OCI-LY3 (cell line): ENCODE measurements around the gene QARS1.

Experiments
- H2AFZ ChIP-seq: fragments of 200-600, 300-600 bp; shearing (Covaris generic); 2 replicates; pipeline ENCODE4 v1.6.0; 2014; ENCODE audit warnings: antibody characterized with exemption, low read depth, low read length
- H3K27ac ChIP-seq: fragments of 200-600, 300-600 bp; sonication (generic); 2 replicates; pipeline ENCODE4 v1.5.1; 2014; ENCODE audit warnings: mild to moderate bottlenecking, low read length, moderate library complexity, mixed read lengths
- H3K27me3 ChIP-seq: fragments of 200-600, 300-600 bp; sonication (generic); 2 replicates; pipeline ENCODE4 v1.6.1; 2014; ENCODE audit warnings: low read depth, low read length, mixed read lengths
- H3K36me3 ChIP-seq: fragments of 200-600, 300-600 bp; sonication (generic); replicated peaks from 2 replicates; pipeline ENCODE3; 2014; ENCODE audit warnings: low read depth, low read length, mixed read lengths
- H3K4me1 ChIP-seq: fragments of 300-600, 200-600 bp; sonication (generic); 2 replicates; pipeline ENCODE4 v1.6.1; 2014; ENCODE audit warnings: low read length, mixed read lengths
- H3K4me2 ChIP-seq: fragments of 200-600, 300-600 bp; sonication (generic); 2 replicates; pipeline ENCODE4 v1.6.1; 2014; ENCODE audit warnings: low read length, mixed read lengths
- H3K4me3 ChIP-seq: fragments of 300-600, 200-600 bp; sonication (generic); 2 replicates; pipeline ENCODE4 v1.5.1; 2014; ENCODE audit warnings: antibody characterized with exemption, mild to moderate bottlenecking, low read length, moderate library complexity
- H3K79me2 ChIP-seq: fragments of 300-600, 200-600 bp; shearing (Covaris generic); 2 replicates; pipeline ENCODE4 v1.6.1; 2014; ENCODE audit warnings: mild to moderate bottlenecking, low read length, mixed read lengths
- H3K9ac ChIP-seq: fragments of 300-600, 200-600 bp; shearing (Covaris generic); 2 replicates; pipeline ENCODE4 v1.6.0; 2014; ENCODE audit warnings: mild to moderate bottlenecking, low read length, moderate library complexity
- H3K9me3 ChIP-seq: fragments of 200-600, 300-600 bp; shearing (Covaris generic); 2 replicates; pipeline ENCODE4 v1.6.1; 2014; ENCODE audit warnings: low read length, mixed read lengths; ENCODE audit not compliant: insufficient read depth
- H4K20me1 ChIP-seq: fragments of 200-600, 300-600 bp; sonication (generic); 2 replicates; pipeline ENCODE4 v1.6.1; 2016; ENCODE audit warnings: low read length, mixed read lengths; ENCODE audit not compliant: insufficient read depth
- EZH2phosphoT487 ChIP-seq: fragments of 200-600 bp; shearing (Covaris generic); IDR thresholded peaks from 2 replicates; pipeline ENCODE4 v1.6.1; 2018; ENCODE audit warnings: antibody characterized with exemption, mixed run types, low read depth
- TF ChIP-seq, protein P1 (sequence below): fragments of 200-600, 300-600 bp; sonication (generic); IDR thresholded peaks from 2 replicates; pipeline ENCODE4 v1.5.1; 2014; ENCODE audit warnings: antibody characterized with exemption, low read length, low read depth

QARS1 gene

DNA sequence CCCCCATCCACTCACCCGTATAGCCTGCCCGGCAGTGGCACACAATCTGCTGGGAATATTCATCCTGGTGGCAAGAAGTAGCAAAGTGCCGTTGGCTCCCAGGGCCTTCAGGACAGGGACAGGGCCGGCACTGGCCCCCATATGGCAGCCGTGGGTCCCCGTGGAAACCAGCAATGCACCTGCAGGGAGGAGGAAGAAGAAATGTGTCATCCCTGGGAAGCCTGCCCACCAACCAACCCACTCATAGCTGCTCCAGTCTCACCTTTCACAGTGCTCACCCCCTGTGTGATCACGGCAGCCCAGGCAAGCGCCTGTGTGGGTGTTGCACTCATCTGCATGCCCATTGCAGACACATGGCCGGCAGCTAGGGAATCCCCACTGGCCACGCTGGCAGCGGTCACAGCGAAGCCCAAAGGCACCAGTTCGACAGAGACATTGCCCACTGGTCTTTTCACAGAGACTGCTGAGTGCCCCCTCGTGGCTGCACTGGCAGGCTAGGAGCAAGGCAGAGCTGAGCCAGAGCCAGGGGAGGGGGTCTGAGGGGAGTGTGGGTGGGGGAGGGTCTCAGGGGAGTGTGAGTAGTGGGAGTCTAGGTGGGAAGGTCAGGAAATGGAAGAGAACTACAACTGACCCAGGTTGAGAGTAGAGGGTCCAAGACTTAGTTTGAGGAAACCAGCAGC, 20.6 kb upstream of the QARS1 start:
- no peak for TF ChIP-seq EZH2phosphoT487
- TF ChIP-seq, protein P1, sequence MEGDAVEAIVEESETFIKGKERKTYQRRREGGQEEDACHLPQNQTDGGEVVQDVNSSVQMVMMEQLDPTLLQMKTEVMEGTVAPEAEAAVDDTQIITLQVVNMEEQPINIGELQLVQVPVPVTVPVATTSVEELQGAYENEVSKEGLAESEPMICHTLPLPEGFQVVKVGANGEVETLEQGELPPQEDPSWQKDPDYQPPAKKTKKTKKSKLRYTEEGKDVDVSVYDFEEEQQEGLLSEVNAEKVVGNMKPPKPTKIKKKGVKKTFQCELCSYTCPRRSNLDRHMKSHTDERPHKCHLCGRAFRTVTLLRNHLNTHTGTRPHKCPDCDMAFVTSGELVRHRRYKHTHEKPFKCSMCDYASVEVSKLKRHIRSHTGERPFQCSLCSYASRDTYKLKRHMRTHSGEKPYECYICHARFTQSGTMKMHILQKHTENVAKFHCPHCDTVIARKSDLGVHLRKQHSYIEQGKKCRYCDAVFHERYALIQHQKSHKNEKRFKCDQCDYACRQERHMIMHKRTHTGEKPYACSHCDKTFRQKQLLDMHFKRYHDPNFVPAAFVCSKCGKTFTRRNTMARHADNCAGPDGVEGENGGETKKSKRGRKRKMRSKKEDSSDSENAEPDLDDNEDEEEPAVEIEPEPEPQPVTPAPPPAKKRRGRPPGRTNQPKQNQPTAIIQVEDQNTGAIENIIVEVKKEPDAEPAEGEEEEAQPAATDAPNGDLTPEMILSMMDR, result peak; percentile 46
- no peak overlapping the region for H3K27ac ChIP-seq
- peak overlapping the region; percentile 44; the same call in 1 of the 2 replicates for H2AFZ ChIP-seq
- no peak overlapping the region for H3K4me2 ChIP-seq
- H3K9ac ChIP-seq, result no peak overlapping the region
- no peaks in the 10 kb centered on the region for H4K20me1 ChIP-seq
- peaks cover 4% of the 10 kb centered on the region for H3K79me2 ChIP-seq
- H3K4me1 ChIP-seq, result peaks cover 7% of the 10 kb centered on the region
- no peak overlapping the region for H3K4me3 ChIP-seq
- no peaks in the 10 kb centered on the region for H3K9me3 ChIP-seq
- H3K27me3 ChIP-seq, result no peaks in the 10 kb centered on the region
- H3K36me3 ChIP-seq, result no peaks in the 10 kb centered on the region

DNA sequence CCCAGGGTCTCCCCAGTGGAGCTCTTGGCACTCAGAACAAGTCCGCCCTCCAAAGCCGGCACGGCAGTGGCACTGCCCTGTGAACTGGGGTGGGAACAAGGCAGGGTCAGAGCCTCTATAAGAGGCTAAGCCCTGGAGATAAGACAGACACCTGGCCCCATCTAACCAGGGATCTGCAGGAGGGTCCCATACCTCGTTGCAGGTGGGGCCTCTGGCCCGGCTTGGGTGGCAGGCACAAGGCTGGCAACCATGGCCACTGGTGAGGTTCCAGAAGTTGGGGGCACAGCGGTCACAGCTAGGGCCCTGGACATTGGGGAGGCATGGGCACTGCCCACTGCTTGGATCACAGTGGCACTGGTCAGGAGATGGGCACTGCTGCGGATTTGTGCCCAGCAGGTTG, 19.6 kb upstream of the QARS1 start:
- H3K27me3 ChIP-seq, result no peaks in the 10 kb centered on the region
- H4K20me1 ChIP-seq, result no peaks in the 10 kb centered on the region
- no peak overlapping the region for H3K4me3 ChIP-seq
- no peak overlapping the region for H3K9ac ChIP-seq
- no peaks in the 10 kb centered on the region for H3K9me3 ChIP-seq
- H3K4me2 ChIP-seq, result no peak overlapping the region
- no peak overlapping the region for H2AFZ ChIP-seq
- H3K4me1 ChIP-seq, result peaks cover 15% of the 10 kb centered on the region
- no peaks in the 10 kb centered on the region for H3K36me3 ChIP-seq
- TF ChIP-seq, protein P1, result no peak
- TF ChIP-seq EZH2phosphoT487, result no peak
- H3K27ac ChIP-seq, result no peak overlapping the region
- H3K79me2 ChIP-seq, result peaks cover 13% of the 10 kb centered on the region

DNA sequence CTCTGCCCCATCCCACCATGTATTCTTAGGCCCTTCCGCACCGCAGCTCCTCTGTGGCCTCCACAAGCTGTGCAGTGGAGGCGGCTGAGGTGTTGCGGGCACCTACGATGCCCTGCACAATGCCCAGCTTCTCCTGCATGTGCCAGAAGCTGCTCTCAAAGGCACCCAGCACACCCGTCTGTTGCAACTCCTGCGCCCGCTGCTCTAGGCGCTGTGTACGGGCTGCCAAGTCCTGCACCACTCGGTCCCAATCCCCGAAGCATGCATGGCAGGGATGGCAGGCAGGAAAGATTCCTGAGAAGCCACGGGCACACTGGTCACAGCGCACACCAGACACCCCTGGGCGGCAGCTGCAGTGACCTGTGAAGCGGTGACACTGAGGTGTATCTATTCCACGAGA, 19.1 kb upstream of the QARS1 start:
- Histone ChIP-seq H2AFZ (no peak overlapping the region), H3K27me3 (no peaks in the 10 kb centered on the region), H3K36me3 (peaks cover 3% of the 10 kb centered on the region), H4K20me1 (no peaks in the 10 kb centered on the region), H3K9ac (no peak overlapping the region), H3K4me3 (no peak overlapping the region), H3K27ac (no peak overlapping the region), H3K9me3 (no peaks in the 10 kb centered on the region), H3K4me2 (no peak overlapping the region), H3K4me1 (peaks cover 15% of the 10 kb centered on the region), H3K79me2 (peaks cover 18% of the 10 kb centered on the region)
- TF ChIP-seq, protein P1, result no peak
- no peak for TF ChIP-seq EZH2phosphoT487

DNA sequence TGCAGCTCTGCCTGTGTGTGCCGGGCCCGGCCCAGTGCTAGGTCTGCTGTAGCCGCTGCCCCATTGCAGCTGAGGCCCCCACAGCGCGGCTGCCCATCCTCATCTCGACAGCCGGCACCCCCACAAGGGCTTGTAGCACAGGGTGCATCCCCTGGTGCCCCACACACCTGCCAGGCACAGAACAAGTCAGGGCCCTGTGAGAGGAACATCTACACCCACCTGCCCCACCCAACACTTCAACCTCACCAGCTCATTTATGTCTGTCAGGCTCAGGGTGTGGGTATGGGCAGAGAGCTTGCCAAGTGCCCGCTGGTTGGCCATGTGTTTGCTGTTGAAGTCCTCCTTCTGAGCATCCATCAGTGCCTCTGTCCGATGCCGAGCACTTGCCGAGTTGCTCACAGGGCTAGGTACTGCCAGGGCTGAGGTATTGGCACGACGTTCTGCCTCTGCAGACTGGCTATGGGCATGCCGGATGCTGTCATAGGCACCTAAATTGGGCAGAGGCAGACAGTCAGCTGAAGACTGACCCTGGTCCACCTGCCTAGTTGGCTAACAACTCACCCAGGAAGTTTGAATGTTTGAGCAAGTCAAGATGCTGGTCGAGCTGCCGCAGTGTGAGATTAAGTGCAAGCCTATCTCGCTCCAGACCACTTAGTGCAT, 18.5 kb upstream of the QARS1 start:
- H4K20me1 ChIP-seq, result no peaks in the 10 kb centered on the region
- peaks cover 15% of the 10 kb centered on the region for H3K4me1 ChIP-seq
- no peak overlapping the region for H3K9ac ChIP-seq
- TF ChIP-seq, protein P1, result no peak
- no peak for TF ChIP-seq EZH2phosphoT487
- no peaks in the 10 kb centered on the region for H3K9me3 ChIP-seq
- no peak overlapping the region for H3K4me3 ChIP-seq
- peaks cover 19% of the 10 kb centered on the region for H3K79me2 ChIP-seq
- no peaks in the 10 kb centered on the region for H3K27me3 ChIP-seq
- no peak overlapping the region for H3K4me2 ChIP-seq
- no peak overlapping the region for H2AFZ ChIP-seq
- H3K27ac ChIP-seq, result no peak overlapping the region
- H3K36me3 ChIP-seq, result peaks cover 5% of the 10 kb centered on the region
